ENCODE data around the gene MLF1.

MLF1 gene

DNA sequence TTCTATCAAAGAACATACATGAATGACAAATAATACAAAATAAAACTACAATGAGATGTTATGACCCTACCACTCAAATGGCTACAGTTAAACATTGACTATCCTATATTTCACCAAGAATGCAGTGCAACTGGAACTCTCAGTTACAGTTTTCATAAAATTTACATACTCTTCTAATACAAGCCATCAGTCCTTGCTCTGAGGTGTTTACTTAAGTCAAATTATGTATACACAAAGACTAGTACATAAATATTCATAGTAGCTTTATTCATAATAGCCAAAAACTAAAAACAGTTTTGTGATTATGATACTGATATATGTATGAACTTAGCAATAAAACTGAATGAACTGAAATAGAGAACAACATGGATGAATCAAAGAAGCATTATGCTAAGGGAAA is 19.2 kb downstream of the MLF1 start:
- no peak for DNase-seq

- DNase-seq: no peak
Observed at GRCh38 chr3:158600787-158601186, 29.8 kb downstream of the MLF1 start.

DNA sequence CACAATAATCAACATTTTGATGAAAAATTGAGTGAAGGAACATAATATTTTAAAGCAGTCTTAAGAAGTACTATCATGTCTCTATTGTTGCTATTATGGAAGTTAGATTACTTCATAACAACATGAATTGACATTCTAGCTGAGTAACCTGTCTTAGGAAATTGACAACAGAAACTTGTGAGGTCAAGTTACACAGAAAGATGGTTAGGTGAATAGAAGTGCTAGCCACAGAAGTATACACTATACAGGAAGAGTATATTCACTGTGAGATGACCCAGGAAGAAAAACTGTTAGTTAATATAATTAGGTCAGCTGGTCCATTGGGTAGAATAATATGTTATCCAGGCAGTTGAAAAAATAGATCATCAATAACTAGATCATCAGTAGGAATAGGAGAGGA is 31.2 kb downstream of the MLF1 start:
- no peak for DNase-seq

DNA sequence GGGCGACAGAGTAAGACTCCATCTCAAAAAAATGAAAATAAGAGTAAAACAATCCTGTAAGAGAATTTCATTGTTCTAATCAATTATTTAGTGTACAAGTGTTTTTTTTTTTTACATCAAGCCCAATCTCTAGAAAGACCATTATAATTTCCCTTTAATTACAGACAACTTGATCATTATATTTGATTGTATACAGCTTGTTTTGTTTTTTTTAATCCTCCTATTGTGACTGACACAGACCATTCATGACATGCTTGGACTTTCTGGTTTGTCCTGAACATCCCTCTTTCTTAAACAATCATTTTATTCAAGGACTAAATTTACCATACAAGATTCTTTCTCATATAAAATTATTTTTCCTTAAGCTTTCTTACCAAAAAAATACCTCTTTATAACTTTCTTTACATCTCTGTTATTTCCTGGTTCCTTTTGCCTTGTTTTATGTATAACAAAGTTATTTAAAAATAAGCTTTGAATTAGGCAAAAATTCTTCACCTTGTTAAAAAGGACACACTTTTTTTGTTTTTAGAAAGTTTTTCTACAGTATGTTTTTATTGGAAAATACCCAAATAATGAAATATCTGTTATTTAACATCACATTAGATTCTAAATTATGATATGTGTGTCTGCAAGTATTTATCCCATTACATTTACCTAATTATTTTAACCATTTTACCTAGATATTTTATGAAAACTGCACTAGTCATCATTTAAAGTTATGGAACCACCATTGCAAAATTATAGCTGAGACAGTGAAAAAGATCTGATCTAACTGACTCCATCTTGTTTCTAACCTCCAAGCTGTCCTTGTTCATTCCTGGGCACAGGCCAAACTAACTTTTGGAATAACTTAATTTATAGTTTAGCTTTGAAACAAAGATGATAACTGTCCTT is 47.2 kb downstream of the MLF1 start:
- DNase-seq: no peak

- no peak for DNase-seq
Observed at GRCh38 chr3:158625881-158626280, 54.9 kb downstream of the MLF1 start.

DNA sequence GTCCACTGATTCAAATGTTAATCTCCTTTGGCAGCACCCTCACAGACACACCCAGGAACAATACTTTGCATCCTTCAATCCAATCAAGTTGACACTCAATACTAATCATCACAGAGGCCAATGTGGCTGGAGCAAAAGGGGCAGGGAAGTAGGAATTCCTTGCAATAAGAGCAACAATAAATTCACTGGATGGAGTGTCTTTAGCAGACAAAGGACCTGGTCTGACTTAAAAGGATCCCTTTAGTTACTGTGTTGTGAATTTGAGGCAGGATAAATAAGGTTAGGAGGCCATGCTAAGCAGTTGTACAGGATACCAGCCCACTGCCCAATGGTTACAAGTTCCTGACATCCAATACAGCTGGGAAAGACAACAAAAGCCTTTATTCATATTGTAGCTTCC is 61.0 kb downstream of the MLF1 start:
- no peak for DNase-seq

GRCh38 chr3:158640646-158641045 is 69.7 kb downstream of the MLF1 start:
- DNase-seq: no peak

DNA sequence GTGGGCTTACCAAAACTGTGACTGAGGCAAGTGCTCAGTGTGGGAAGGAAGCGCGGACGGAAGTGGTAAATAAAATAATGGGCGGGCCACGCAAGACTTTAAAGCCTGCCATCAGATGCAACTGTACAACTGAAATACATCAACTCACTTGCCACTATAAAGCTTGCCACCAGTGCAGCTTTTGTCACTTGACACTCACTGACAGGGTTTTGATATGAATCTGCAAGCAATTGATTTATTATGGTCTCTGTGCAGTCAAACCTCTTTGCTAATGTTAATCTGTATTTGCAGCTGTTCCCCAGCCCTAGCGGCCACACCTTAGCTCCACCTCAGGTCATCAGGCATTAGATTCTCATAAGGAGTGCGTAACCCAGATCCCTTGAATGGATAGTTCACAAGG is 71.0 kb downstream of the MLF1 start:
- DNase-seq: no peak

DNA sequence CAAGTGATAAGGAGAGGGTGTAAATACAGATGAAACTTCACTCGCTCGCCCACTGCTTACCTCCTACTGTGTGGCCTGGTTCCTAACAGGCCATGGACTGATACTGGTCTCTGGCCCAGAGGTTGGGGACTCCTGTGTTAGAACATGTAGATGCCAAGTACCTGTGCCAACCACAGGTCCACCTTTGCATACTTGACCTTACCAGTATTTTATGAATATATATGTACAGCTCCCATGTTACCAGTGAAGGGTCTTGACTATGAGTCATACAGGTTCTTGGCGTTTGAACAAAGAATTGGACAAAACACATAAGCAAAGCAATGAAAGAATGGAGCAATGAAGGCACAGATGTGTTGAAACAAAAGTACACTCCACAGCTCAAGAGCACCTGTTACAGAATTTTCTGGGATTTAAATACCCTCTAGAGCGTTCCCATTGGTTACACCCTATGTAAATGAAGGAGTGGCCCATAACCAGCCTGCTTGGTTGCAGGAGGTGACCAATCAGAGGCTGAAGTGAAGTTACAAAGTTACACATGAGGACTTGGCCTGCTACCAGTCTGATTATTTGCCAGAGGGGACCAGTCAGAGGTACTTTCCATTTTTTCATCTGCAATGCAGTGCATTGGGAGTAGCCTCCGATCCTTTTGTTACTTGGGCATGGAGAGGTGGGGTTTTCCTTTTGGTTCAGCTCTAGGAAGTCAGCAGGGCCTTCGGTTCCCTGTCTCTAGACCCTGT is 71.6 kb downstream of the MLF1 start:
- no peak for DNase-seq

- DNase-seq: peak; percentile 81
Observed at GRCh38 chr3:158644345-158644908, 73.4 kb downstream of the MLF1 start, which contains the start of gene GFM1. GFM1 (plus strand) TSS chr3:158644527; CDS start chr3:158644635, 108 bp downstream.

DNA sequence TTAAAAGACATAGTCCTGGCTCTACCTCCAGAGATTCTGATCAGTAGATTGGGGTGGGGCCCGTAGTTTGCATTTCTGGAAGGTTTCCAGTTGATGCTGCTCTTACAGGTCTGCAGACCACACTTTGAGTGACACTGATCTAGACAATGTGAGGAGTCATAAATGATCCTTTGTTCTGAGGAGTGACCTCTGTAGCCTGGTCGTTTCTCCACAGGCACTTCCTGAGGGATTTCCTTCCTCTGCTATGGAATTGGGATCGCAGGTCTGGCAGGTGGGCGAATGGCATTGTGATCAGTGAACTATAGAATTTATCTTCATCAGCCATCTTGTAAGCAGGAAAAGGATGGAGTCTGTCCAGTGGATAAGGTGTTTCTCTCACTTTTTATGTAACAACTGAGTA is 78.8 kb downstream of the MLF1 start:
- DNase-seq: no peak

GRCh38 chr3:158651192-158651591 is 80.2 kb downstream of the MLF1 start:
- DNase-seq: no peak

DNA sequence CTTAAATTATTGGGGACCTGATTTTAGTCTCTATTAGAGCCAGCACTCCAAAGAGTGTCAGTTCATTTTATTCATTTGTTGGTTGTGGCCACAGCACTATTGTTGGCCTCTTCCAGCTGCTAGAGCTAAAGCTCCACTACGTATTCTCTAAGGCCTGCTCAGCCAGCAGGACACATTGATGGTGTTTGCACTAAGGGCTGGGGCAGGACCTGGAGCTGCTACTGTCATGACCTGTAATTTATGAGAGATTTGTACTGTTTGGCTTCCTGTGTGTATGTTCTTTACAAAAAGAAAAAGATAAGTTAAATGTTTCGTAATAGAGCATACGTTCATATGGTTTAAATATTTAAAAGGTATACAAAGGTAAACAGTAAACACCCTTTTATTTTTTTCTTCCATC is 81.5 kb downstream of the MLF1 start:
- DNase-seq: no peak
